Measurements from ENCODE around the gene METAP1D. TPM values are rescaled to one million over a fixed set of nuclear protein-coding genes. Genes with fewer than 3 reads are reported as not detected.

METAP1D gene
- total and polyA plus RNA-seq, 12 donors = 1.7 to 21.8 (median 7.8) TPM

- Histone ChIP-seq H3K27ac (no peak overlapping the region), H3K4me3 (peak overlapping the region in 1 of 4 donors; percentile 87), H3K36me3 (replicated peaks in 1 of 2) (no peaks in the 10 kb centered on the region), H3K9me3 (replicated peaks in 1 of 3) (no peaks in the 10 kb centered on the region), H3K27me3 (no peaks in the 10 kb centered on the region), H3K4me1 (replicated peaks in 1 of 2) (peaks cover 0 to 16% of the 10 kb centered on the region in 2 donors)
- intact Hi-C loops (cut with DNase I) = loop anchor here in 1 of 2 donors (5.0 kb wide), 1 partner anchor 101 kb away; the partner anchor contains the start of gene DLX2
- no peak for DNase-seq
- 83 to 85% (median 84%) methylated on average over 13 of the region's 13 CpGs for WGBS, 4 donors
- TF ChIP-seq, protein P1, sequence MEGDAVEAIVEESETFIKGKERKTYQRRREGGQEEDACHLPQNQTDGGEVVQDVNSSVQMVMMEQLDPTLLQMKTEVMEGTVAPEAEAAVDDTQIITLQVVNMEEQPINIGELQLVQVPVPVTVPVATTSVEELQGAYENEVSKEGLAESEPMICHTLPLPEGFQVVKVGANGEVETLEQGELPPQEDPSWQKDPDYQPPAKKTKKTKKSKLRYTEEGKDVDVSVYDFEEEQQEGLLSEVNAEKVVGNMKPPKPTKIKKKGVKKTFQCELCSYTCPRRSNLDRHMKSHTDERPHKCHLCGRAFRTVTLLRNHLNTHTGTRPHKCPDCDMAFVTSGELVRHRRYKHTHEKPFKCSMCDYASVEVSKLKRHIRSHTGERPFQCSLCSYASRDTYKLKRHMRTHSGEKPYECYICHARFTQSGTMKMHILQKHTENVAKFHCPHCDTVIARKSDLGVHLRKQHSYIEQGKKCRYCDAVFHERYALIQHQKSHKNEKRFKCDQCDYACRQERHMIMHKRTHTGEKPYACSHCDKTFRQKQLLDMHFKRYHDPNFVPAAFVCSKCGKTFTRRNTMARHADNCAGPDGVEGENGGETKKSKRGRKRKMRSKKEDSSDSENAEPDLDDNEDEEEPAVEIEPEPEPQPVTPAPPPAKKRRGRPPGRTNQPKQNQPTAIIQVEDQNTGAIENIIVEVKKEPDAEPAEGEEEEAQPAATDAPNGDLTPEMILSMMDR (IDR thresholded peaks at IDR 0.05) = no peak
- no peak for TF ChIP-seq POLR2A (IDR thresholded peaks at IDR 0.05)
Measured at GRCh38 chr2:172000696-172001361, 1.1 kb downstream of the METAP1D start.

- no peaks in the 10 kb centered on the region for H3K4me1 ChIP-seq (replicated peaks in 1 of 2)
- H3K9me3 ChIP-seq (replicated peaks in 1 of 3) = no peaks in the 10 kb centered on the region
- no peak overlapping the region for H3K4me3 ChIP-seq
- no peak overlapping the region for H3K27ac ChIP-seq
- no peaks in the 10 kb centered on the region for H3K36me3 ChIP-seq (replicated peaks in 1 of 2)
- TF ChIP-seq, protein P1 (IDR thresholded peaks at IDR 0.05) = no peak
- no peak for TF ChIP-seq POLR2A (IDR thresholded peaks at IDR 0.05)
- no peak for DNase-seq
- H3K27me3 ChIP-seq = no peaks in the 10 kb centered on the region
- WGBS, 4 donors = 92 to 95% (median 95%) methylated on average over 1 of the region's 1 CpG
- intact Hi-C loops (cut with DNase I) = no loop called here
Measured at GRCh38 chr2:172007372-172007771, 7.6 kb downstream of the METAP1D start.

GRCh38 chr2:172009823-172010222 is 10.1 kb downstream of the METAP1D start:
- no peaks in the 10 kb centered on the region for H3K27me3 ChIP-seq
- no peaks in the 10 kb centered on the region for H3K36me3 ChIP-seq (replicated peaks in 1 of 2)
- no peak for TF ChIP-seq POLR2A (IDR thresholded peaks at IDR 0.05)
- no peak overlapping the region for H3K4me3 ChIP-seq
- no peaks in the 10 kb centered on the region for H3K4me1 ChIP-seq (replicated peaks in 1 of 2)
- intact Hi-C loops (cut with DNase I) = no loop called here
- no peaks in the 10 kb centered on the region for H3K9me3 ChIP-seq (replicated peaks in 1 of 3)
- no peak for DNase-seq
- 94 to 96% (median 95%) methylated on average over 4 of the region's 4 CpGs for WGBS, 4 donors
- no peak overlapping the region for H3K27ac ChIP-seq

GRCh38 chr2:172011812-172012575 is 12.2 kb downstream of the METAP1D start:
- Histone ChIP-seq H3K27ac (no peak overlapping the region), H3K9me3 (replicated peaks in 1 of 3) (no peaks in the 10 kb centered on the region)
- 77 to 85% (median 81%) methylated on average over 11 of the region's 11 CpGs for WGBS, 4 donors

More at GRCh38 chr2:172011812-172012575, 12.2 kb downstream of the METAP1D start:
- H3K4me3 ChIP-seq = no peak overlapping the region
- DNase-seq = no peak
- intact Hi-C loops (cut with DNase I) = no loop called here
- no peaks in the 10 kb centered on the region for H3K27me3 ChIP-seq
- TF ChIP-seq POLR2A (IDR thresholded peaks at IDR 0.05) = no peak
- TF ChIP-seq, protein P1 (IDR thresholded peaks at IDR 0.05) = no peak
- no peaks in the 10 kb centered on the region for H3K4me1 ChIP-seq (replicated peaks in 1 of 2)
- no peaks in the 10 kb centered on the region for H3K36me3 ChIP-seq (replicated peaks in 1 of 2)
